GM19240 (cell line): Measurements from ENCODE around the gene TTLL11.
A peak's percentile ranks its signal among the peaks of the same experiment; 100 is the strongest.

Source experiments
- DNase-seq: peaks from one replicate; pipeline ENCODE4 v3.0.0; 2011; ENCODE audit warnings: low spot score; ENCODE audit not compliant: insufficient read length

TTLL11 gene

DNA sequence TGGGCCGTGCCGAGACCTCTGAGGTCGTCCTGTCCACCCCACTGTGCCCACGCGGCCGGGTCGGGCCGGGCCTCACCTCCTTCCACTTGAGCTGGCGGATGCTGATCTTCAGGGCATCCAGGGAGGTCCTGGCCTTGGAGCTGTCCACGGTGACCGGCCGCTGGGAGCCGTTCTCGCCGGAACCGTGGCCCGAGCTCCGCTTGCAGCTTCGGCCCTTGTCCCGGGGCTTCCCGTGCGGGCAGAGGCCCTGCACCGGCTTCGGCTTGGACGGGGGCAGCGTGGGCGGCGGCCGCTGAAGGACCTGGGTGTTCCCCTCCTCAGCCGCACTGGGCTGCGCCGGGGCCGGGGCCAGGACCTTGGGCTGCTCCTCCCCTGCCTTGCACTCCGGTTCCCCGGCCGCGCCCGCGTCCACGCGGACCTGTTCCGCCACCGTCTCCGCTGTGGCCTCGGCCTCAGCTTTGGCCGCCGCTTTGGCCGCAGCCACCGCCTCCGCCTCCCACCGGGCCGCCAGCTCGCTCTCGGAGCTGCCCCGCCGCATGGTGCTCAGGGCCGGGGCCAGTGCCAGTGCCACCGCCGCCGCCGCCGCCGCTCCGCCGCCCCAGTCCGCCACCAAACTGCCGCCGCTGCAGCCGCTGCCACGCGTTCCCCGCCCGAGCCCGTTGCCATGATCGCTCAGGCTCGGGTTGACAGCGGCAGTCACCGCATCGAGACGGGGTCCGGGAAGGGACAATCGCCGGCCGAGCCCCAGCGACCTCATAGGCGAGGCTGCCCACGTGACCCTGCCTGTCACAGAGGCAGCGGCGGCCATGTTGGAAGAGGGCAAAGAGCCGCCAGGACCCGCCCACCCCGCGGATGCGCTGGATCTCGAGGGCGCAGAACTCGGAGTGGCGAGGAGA, at the start of gene TTLL11:
TSS of gene TTLL11 (minus strand) at position 698 of the 896 bp plus-strand sequence. CDS start at position 538, 160 bp downstream.
- DNase-seq, result peak; percentile 92

DNA sequence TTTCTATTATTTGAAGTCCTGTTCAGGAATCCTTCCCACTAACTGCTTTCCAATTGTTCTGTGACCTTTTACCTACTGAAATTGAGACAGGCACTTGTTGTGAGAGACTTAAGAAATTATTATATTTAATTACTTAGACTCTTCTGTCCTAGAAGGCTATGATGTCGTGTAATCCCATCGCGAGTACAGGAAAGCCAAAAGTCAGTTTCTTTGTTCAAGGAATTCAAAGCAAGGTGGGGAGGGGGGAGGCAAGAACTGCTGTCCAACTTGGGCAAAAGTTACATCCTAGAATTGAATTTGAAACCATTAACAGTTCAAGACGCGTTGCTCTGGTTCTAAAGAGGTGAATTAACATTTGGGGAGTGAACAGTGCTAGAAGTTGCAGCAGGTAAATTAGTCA, 48.6 kb upstream of the TTLL11 start:
- DNase-seq, result no peak

- DNase-seq, result no peak
These were observed 47.5 kb upstream of the TTLL11 start for GRCh38 chr9:122140368-122141193.

GRCh38 chr9:122138560-122139268, 45.6 kb upstream of the TTLL11 start:
- DNase-seq, result no peak

GRCh38 chr9:122135529-122135859, 42.4 kb upstream of the TTLL11 start:
- no peak for DNase-seq

DNA sequence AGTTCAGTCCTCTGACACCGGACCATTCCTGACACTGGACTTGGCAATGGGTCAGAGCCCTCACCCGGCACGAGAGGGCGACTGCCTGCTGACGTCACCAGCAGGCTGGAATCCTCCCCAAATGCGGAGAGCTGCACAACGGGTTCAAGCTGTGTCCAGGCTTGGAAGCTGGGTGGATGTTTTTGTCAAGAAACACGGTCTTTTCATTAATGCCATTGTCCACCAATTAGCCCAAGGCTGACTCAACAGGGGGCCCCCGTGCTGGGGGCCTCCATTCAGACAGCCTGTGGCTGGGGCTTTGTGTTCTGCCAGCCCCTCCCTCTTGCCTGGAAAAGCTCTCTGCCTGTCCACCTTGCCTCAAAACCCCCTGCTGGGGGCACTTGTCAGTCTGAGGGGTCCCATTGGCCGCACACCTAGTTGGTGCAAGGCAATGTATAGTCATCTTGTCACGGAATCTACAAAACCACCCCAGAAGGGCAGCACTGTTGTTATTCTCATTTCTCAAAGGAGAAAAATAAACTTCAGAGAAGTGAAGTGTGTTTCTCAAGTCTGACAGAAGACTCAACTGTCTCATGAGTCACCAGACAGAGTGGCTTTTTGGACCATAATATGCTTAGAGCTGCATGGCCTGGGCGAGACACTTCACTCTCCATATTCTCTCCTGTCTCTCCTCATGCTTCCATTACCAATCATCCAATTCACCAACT, 41.9 kb upstream of the TTLL11 start:
- DNase-seq, result no peak

- DNase-seq, result no peak
These were observed 41.0 kb upstream of the TTLL11 start for GRCh38 chr9:122133984-122134535.

- no peak for DNase-seq
These were observed 40.3 kb upstream of the TTLL11 start for GRCh38 chr9:122133263-122133983.

GRCh38 chr9:122132539-122132938, 39.4 kb upstream of the TTLL11 start:
- DNase-seq, result no peak

DNA sequence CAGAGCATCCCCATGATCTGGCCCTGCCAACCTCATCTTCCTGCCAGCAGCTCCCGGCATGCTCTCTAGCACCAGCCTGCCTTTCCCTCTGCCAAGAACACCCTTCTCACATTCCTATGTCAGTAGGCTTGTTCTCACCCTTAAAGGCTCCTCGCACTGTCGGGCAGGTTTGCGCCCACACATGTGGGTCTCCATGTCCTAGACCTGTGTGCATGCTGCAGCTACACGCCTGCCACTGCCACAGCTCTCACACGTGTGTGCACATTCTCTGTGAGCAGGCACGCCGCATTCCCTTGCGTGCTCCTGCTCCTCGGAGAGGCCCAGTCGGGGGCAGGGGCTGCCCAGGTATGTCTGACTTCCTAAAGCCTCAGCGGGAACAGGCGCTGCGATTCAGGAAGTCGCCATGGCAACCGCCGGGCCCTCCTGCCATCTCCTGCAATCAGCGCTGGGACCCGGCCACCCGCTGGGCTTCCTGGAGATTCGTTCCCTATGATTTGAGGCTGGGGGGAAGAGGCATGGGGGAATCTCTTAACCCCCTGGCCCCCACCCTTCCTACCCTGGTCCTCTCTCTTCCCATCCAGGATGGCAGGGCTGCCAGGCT, 38.4 kb upstream of the TTLL11 start:
- no peak for DNase-seq

GRCh38 chr9:122130837-122131236, 37.7 kb upstream of the TTLL11 start:
- no peak for DNase-seq

DNA sequence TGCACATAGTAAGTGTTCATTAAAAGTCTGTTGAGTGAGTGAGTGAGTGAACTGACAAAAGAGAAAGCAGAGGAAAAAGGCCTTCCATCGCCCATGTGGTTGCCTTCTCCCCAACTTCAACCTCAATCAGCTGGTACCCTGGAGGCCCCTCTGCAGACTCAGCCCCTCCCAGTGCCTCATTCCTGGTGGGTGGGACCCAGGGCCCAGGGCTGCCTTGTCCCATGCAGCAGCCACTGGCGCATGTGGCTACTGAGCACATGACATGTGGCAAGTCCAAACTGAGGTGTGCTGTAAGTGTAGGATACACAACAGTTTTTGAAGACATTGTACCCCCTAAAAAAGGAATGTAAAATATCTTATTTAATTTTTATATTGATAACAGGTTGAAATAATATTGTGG, 36.9 kb upstream of the TTLL11 start:
- no peak for DNase-seq

GRCh38 chr9:122128969-122129343, 35.8 kb upstream of the TTLL11 start:
- DNase-seq, result no peak

DNA sequence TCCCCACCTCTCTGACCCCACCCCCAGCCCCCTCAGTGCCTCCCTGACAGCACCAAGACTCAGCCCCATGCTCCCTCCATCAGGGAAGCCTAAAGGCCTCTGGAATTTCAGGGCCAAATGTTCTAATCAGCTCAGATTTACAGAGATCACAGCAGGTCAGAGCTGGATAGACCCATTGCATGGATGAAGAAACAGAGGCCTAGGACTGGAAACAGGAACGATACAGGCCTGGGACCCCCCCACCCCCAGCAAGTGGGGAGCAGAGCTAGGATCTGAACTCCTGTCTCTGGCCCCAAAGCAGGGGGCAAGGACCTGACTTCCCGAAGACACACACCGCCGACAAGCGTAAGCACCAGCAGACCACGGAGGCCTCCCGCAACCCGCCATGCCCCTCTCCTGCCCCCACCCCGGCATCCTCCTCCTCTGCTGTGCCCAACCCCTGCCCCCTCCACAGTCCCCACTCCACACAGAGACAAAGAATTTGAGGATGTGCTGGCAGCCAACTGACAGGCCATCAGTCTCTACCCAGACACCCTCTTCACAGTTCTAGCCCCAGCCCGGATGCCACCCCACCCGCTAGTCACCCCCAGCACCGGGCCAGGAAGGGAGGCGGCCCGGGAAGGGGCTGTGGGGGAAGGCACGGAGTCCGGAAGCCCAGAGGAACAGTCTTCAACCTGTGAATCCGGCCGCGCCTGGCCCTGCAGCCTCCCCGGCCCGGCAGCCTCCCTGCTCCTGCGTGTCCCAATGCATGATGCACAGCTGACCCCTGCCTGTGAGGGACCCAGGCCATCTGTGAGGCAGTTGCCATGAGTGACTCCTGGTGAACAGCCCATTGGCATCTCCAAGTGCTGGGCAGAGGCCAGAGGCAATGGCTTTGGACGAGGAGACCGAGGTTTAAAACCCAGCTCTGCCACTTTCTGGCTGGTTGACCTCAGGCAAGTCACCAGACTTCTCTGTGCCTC, 35.2 kb upstream of the TTLL11 start:
- DNase-seq, result no peak

GRCh38 chr9:122127396-122127798, 34.3 kb upstream of the TTLL11 start:
- DNase-seq, result no peak

DNA sequence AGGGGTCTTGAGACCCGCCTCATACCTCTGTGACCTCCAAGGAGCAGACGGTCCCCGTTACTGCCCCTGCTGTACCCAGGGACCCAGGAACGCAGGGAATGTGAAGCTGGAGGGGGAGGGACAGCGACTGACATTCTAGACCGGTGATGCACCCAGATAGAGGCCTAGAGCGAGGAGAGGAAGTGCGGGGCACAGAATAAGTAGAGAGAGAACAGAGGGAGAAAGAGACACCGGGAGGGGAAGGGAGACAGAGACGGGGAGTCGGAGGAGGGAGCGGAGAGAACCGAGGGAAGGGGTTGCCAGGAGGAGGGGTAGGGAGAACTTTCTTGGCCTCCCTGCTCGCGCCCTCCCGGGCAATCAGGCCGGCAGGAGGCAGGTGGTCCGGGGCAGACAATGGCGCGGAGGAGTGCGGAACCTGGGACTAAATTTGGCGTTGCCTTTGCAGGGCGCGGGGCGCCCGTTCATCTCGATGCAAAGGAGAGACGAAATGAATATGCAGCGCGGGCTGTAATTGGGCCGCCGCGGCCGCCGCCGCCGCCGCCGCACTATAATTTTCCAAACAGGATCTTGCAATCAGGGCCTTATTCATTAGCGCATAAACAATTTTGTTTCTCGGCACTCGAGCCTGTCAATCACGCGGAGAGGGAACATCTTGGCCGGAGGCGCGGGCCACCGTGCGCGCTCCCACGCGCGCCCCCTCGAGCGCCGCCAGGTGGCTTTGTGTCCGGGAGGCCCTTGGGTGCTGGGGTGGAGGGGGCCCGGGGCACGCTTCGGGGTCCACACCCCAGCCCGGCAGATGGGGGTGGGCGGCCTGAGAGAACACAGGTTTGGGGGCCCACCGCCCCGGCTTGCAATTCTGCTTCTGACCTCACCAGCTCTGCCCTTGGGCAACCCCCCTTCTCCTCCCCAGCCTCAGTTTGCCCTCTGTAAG, 33.5 kb upstream of the TTLL11 start:
- no peak for DNase-seq

DNA sequence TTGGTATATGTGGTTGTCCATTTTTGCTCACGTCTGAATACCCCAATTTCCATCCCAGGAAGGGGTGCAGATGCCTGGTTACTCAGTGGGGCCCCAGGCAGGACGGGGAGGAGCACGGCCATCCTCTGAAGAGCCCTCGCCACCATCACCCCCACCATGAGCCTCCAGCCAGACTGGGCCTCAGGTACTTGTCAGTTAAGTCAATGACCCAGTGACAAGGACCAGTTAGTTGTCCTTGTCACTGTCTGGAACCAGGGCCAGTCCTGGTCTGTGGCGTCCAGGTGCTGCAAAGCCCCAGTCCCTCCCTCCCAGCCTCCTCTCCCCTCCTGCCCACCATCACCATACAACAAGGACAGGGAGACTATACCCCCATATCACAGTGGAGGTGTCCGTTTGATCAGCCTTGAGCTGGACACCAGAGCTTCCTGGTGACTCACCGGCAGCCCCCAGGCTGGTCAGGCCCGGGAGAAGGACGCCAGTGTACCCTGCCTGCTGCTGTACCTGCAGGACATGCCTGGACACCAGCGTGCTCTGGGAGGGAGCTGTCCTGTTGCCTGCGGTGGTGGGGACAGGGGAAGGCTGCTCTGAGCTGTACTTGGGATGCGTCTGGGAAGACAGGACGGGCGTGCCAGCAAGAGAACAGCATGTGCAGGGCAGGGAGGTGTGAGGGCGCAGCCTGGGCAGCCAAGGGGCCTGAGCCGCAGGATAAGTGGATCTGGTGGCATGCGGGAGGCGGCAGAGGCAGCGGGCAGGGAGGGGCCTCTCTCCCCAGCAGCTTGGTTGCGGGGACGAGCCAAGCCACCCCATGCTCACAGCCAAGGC, 32.6 kb upstream of the TTLL11 start:
- DNase-seq, result no peak
